ENCODE measurements around the gene LARGE1.

DNA sequence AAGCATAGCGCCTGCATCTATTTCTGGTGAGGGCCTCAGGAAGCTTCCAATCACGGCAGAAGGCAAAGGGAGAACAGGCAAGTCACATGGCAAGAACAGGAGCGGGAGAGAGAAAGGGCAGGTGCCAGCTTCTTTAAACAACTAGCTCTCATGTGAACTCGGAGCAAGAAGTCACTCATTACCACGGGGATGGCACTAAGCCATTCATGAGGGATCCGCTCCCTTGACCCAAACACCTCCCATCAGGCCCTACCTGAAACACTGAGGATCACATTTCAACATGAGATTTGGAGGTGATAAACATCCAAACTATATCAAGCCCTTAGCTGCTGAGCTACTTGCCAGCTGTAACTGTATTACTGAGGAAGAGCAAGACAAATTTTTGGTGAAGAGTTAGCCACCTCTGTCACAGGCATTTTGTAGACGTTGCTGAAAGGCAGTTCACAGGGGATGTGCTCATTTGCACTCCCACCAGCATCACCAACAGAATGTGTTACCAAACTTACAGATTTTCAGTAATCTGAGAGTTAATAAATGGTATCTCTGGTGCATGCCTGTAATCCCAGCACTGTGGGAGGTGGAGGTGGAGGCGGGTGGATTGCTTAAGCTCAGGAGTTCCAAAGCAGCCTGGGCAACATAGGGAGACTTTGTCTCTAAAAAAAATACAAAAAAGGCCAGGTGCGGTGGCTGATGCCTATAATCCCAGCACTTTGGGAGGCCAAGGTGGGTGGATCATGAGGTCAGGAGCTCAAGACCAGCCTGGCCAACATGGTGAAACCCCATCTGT is 398.2 kb downstream of the LARGE1 start:
- TF ChIP-seq EZH2phosphoT487 (IDR thresholded peaks at IDR 0.05; ENCODE audit: low read depth, severe bottlenecking, unreplicated experiment) (no peak), EZH2 (IDR thresholded peaks at IDR 0.05; ENCODE audit: borderline replicate concordance) (no peak)
- TF ChIP-seq, protein P1, sequence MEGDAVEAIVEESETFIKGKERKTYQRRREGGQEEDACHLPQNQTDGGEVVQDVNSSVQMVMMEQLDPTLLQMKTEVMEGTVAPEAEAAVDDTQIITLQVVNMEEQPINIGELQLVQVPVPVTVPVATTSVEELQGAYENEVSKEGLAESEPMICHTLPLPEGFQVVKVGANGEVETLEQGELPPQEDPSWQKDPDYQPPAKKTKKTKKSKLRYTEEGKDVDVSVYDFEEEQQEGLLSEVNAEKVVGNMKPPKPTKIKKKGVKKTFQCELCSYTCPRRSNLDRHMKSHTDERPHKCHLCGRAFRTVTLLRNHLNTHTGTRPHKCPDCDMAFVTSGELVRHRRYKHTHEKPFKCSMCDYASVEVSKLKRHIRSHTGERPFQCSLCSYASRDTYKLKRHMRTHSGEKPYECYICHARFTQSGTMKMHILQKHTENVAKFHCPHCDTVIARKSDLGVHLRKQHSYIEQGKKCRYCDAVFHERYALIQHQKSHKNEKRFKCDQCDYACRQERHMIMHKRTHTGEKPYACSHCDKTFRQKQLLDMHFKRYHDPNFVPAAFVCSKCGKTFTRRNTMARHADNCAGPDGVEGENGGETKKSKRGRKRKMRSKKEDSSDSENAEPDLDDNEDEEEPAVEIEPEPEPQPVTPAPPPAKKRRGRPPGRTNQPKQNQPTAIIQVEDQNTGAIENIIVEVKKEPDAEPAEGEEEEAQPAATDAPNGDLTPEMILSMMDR (IDR thresholded peaks at IDR 0.05; ENCODE audit: poor library complexity): no peak

Data from hepatocyte (in vitro differentiated cells).